Measurements from ENCODE around the gene DTX4.

DTX4 gene

GRCh38 chr11:59223611-59224010 is 51.7 kb downstream of the DTX4 start:
- TF ChIP-seq PAX5 (IDR thresholded peaks at IDR 0.05; ENCODE audit: insufficient read depth, low read length, severe bottlenecking) = no peak
- TF ChIP-seq POLR2AphosphoS5 (IDR thresholded peaks at IDR 0.05; ENCODE audit: low read depth, low read length) = no peak
- TF ChIP-seq SPI1 (IDR thresholded peaks at IDR 0.05; ENCODE audit: low read depth, low read length) = no peak
- DNase-seq (ENCODE audit: insufficient read length, low spot score) (no peak), FAIRE-seq (no peak)

- peak; percentile 97 for FAIRE-seq
- no peak for DNase-seq (ENCODE audit: insufficient read length, low spot score)
- TF ChIP-seq PAX5 (IDR thresholded peaks at IDR 0.05; ENCODE audit: insufficient read depth, low read length, severe bottlenecking) (no peak), SPI1 (IDR thresholded peaks at IDR 0.05; ENCODE audit: low read depth, low read length) (0 out of 2 replicates have a peak, but pooled peaks have one; percentile 29)
These were observed 52.5 kb downstream of the DTX4 start for GRCh38 chr11:59224351-59224928.

GRCh38 chr11:59225017-59225416 is 53.1 kb downstream of the DTX4 start:
- peak; percentile 23 for FAIRE-seq
- no peak for TF ChIP-seq POLR2A (IDR thresholded peaks at IDR 0.05; ENCODE audit: low read depth, low read length)
- no peak for TF ChIP-seq PAX5 (IDR thresholded peaks at IDR 0.05; ENCODE audit: insufficient read depth, low read length, severe bottlenecking)
- TF ChIP-seq POLR2AphosphoS5 (IDR thresholded peaks at IDR 0.05; ENCODE audit: low read depth, low read length) = no peak
- no peak for TF ChIP-seq SPI1 (IDR thresholded peaks at IDR 0.05; ENCODE audit: low read depth, low read length)
- TF ChIP-seq TAF1 (IDR thresholded peaks at IDR 0.05; ENCODE audit: low read depth, low read length) = no peak
- no peak for TF ChIP-seq POU2F2 (IDR thresholded peaks at IDR 0.05; ENCODE audit: low read depth, low read length)

GRCh38 chr11:59226396-59226795 is 54.5 kb downstream of the DTX4 start:
- DNase-seq (ENCODE audit: insufficient read length, low spot score) (no peak), FAIRE-seq (peak; percentile 38)
- TF ChIP-seq POU2F2 (IDR thresholded peaks at IDR 0.05; ENCODE audit: low read depth, low read length) (no peak), PAX5 (IDR thresholded peaks at IDR 0.05; ENCODE audit: insufficient read depth, low read length, severe bottlenecking) (no peak), TAF1 (IDR thresholded peaks at IDR 0.05; ENCODE audit: low read depth, low read length) (no peak), SPI1 (IDR thresholded peaks at IDR 0.05; ENCODE audit: low read depth, low read length) (no peak), POLR2AphosphoS5 (IDR thresholded peaks at IDR 0.05; ENCODE audit: low read depth, low read length) (no peak), POLR2A (IDR thresholded peaks at IDR 0.05; ENCODE audit: low read depth, low read length) (no peak)

More at GRCh38 chr11:59225017-59225416, 53.1 kb downstream of the DTX4 start:
- DNase-seq (ENCODE audit: insufficient read length, low spot score) = no peak

- no peak for FAIRE-seq
- DNase-seq (ENCODE audit: insufficient read length, low spot score) = no peak
- TF ChIP-seq POU2F2 (IDR thresholded peaks at IDR 0.05; ENCODE audit: low read depth, low read length) (no peak), POLR2A (IDR thresholded peaks at IDR 0.05; ENCODE audit: low read depth, low read length) (no peak)
These were observed 68.4 kb downstream of the DTX4 start for GRCh38 chr11:59240322-59240721.

GRCh38 chr11:59243633-59244032 is 71.7 kb downstream of the DTX4 start:
- TF ChIP-seq POLR2AphosphoS5 (IDR thresholded peaks at IDR 0.05; ENCODE audit: low read depth, low read length) (no peak), SPI1 (IDR thresholded peaks at IDR 0.05; ENCODE audit: low read depth, low read length) (no peak), TAF1 (IDR thresholded peaks at IDR 0.05; ENCODE audit: low read depth, low read length) (no peak), POLR2A (IDR thresholded peaks at IDR 0.05; ENCODE audit: low read depth, low read length) (no peak), POU2F2 (IDR thresholded peaks at IDR 0.05; ENCODE audit: low read depth, low read length) (no peak), PAX5 (IDR thresholded peaks at IDR 0.05; ENCODE audit: insufficient read depth, low read length, severe bottlenecking) (no peak)
- no peak for DNase-seq (ENCODE audit: insufficient read length, low spot score)
- no peak for FAIRE-seq

- DNase-seq (ENCODE audit: insufficient read length, low spot score) = no peak
- FAIRE-seq = no peak
- no peak for TF ChIP-seq POLR2A (IDR thresholded peaks at IDR 0.05; ENCODE audit: low read depth, low read length)
- no peak for TF ChIP-seq PAX5 (IDR thresholded peaks at IDR 0.05; ENCODE audit: insufficient read depth, low read length, severe bottlenecking)
- no peak for TF ChIP-seq POLR2AphosphoS5 (IDR thresholded peaks at IDR 0.05; ENCODE audit: low read depth, low read length)
- no peak for TF ChIP-seq TAF1 (IDR thresholded peaks at IDR 0.05; ENCODE audit: low read depth, low read length)
- no peak for TF ChIP-seq POU2F2 (IDR thresholded peaks at IDR 0.05; ENCODE audit: low read depth, low read length)
- no peak for TF ChIP-seq SPI1 (IDR thresholded peaks at IDR 0.05; ENCODE audit: low read depth, low read length)
These were observed 75.7 kb downstream of the DTX4 start for GRCh38 chr11:59247531-59248227.

- TF ChIP-seq PAX5 (IDR thresholded peaks at IDR 0.05; ENCODE audit: insufficient read depth, low read length, severe bottlenecking) = no peak
- no peak for TF ChIP-seq POLR2AphosphoS5 (IDR thresholded peaks at IDR 0.05; ENCODE audit: low read depth, low read length)
- TF ChIP-seq TAF1 (IDR thresholded peaks at IDR 0.05; ENCODE audit: low read depth, low read length) = no peak
- no peak for DNase-seq (ENCODE audit: insufficient read length, low spot score)
- FAIRE-seq = no peak
These were observed 77.6 kb downstream of the DTX4 start for GRCh38 chr11:59249535-59249934.

- no peak for TF ChIP-seq PAX5 (IDR thresholded peaks at IDR 0.05; ENCODE audit: insufficient read depth, low read length, severe bottlenecking)
- no peak for TF ChIP-seq SPI1 (IDR thresholded peaks at IDR 0.05; ENCODE audit: low read depth, low read length)
- TF ChIP-seq TAF1 (IDR thresholded peaks at IDR 0.05; ENCODE audit: low read depth, low read length) = no peak
- TF ChIP-seq POLR2A (IDR thresholded peaks at IDR 0.05; ENCODE audit: low read depth, low read length) = no peak
- no peak for TF ChIP-seq POU2F2 (IDR thresholded peaks at IDR 0.05; ENCODE audit: low read depth, low read length)
- no peak for TF ChIP-seq POLR2AphosphoS5 (IDR thresholded peaks at IDR 0.05; ENCODE audit: low read depth, low read length)
- FAIRE-seq (no peak), DNase-seq (ENCODE audit: insufficient read length, low spot score) (no peak)
These were observed 81.1 kb downstream of the DTX4 start for GRCh38 chr11:59253001-59253400.

GRCh38 chr11:59254286-59254685 is 82.4 kb downstream of the DTX4 start:
- DNase-seq (ENCODE audit: insufficient read length, low spot score) (no peak), FAIRE-seq (no peak)
- TF ChIP-seq POLR2AphosphoS5 (IDR thresholded peaks at IDR 0.05; ENCODE audit: low read depth, low read length) (no peak), SPI1 (IDR thresholded peaks at IDR 0.05; ENCODE audit: low read depth, low read length) (no peak), POLR2A (IDR thresholded peaks at IDR 0.05; ENCODE audit: low read depth, low read length) (no peak), TAF1 (IDR thresholded peaks at IDR 0.05; ENCODE audit: low read depth, low read length) (no peak), PAX5 (IDR thresholded peaks at IDR 0.05; ENCODE audit: insufficient read depth, low read length, severe bottlenecking) (no peak)

Measured in GM12891 (cell line).